ENCODE data around the gene FARS2.
A peak's percentile ranks its signal among the peaks of the same experiment; 100 is the strongest.

FARS2 gene

DNA sequence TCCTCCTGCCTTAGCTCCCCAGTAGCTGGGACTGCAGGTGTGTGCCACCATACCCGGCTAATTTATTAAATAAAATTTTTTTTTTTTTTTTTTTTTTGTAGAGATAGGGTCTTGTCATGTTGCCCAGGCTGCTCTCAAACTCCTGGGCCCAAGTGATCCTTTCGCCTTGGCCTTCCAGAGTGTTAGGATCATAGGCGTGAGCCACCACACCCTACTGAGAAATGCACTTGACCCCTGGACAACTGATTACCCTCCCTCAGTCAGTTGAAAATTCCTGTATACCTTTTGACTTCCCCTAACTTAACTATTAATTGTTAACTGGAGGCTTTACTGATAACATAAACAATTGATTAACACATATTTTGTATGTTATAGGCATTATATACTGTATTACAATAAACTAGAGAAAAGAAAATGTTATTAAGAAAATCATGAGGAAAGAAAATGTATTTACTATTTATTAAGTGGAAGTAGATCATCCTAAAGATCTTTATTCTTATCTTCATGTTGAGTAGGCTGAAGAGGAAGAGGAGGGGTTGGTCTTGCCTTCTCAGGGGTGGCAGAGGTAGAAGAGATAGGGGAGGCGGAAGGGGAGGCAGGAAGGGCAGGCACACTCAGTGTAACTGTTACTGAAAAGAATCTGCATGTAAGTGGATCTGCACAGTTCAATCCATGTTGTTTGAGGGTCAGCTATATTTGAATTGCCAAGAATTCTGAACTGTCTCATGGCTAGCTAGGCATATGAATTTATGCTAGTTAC is 104.3 kb downstream of the FARS2 start:
- FAIRE-seq = no peak

DNA sequence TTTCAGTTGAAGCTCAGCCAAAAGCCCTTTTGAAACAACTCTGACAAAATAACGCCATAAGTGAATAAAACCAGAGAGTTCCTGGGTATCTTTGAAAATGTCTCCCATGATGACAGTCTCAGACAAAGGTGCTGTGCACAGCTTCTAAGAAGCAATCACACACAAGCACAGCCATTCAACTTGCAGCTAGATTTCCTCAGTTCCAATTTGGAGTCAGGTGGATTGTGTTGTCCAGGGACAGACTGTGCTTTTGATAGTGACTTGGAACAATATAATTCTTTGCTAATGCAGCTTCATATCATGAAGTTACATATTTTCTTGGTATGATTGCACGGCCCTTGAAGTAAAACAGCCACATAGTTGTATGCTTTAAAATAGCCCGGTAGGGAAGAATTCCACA is 105.6 kb downstream of the FARS2 start:
- FAIRE-seq (no peak), DNase-seq (ENCODE audit: low spot score) (no peak)

More for the DNA sequence above, 104.3 kb downstream of the FARS2 start:
- DNase-seq (ENCODE audit: low spot score) = no peak

DNA sequence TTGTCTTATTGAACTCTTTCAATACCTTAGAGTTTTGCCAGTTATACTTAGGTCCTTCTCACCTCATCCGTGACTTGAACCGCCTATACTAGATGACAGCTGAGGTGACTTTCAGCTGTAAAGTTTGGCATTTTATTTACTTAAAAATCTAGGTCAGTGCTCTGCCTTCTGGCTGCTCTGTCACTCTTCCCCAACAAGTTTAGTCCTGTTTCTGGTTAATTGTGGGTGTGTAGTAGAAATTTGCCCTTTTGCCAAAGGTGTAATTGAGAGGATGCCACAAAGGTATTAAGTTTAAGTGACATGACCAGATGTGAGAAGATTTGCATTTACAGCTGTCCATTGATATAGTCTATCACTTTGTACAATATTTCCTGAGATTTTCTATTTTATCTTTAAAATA is 106.2 kb downstream of the FARS2 start:
- FAIRE-seq (no peak), DNase-seq (ENCODE audit: low spot score) (no peak)

DNA sequence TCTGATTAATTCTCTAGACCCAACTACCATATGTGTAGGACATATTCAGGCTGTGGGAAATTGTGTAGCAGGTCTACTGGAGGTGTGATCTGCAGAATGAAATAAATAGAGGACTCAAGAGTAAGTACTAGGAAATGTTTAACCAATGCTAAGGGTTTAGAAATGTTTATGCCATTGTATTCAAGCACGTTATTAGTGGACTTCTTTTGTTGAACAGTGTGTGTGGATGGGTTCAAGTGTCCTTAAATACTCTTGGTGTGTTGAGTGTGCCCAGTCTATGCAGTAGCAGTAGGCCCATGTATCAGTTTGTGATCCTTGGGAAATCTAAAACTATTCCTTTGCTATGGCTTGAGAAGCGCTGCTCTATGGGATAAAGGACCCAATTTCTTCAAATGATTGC is 112.1 kb downstream of the FARS2 start:
- DNase-seq (ENCODE audit: low spot score) = no peak
- no peak for FAIRE-seq

DNA sequence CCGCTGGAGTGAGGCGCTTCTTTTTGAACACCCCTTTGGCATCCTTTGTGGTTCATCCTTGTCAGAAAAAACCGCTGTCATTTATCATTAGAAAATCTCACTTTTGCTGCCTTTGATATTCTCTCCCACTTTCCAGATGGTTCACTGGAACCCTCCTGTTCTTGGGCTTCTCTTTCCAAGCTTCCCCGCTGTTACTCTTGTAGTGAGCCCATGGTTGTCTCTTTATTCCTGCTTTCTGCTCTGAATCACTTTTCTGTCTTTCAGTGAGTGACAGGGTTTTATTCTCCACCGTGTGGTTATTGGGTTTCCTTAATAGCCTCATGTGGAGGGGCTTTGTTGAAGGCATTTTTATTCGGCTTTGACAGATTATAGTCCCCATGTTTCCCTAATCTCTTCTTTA is 117.0 kb downstream of the FARS2 start:
- DNase-seq (ENCODE audit: low spot score) (no peak), FAIRE-seq (no peak)

DNA sequence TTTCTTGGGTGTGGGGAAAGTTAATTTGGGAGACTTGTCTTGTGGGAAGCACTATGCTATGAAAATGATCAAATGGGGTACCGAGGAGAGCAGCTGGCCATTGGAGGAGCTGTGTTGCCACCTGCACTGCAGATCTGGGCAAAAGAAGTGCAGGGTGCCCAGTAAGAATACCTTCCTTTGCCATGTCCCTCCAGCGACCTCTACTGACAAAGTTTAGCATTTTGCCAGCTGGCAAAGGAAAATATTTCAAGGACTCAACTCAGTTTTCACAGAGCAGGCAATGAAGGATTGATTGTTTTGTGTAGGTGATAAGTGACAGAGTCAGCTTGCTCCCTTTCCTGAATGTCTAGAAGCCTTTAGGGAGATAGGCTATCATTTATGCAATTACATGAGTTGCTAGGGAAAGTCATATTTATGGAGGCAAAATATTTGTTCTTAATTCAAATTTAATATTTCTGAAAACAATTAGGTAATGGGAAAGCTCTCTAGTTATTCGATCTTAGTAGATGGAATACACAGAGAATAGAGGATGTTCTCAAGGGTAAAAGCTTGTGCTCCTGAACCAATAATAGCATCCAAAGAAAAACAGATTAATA is 118.4 kb downstream of the FARS2 start:
- FAIRE-seq = no peak
- DNase-seq (ENCODE audit: low spot score) = no peak

DNA sequence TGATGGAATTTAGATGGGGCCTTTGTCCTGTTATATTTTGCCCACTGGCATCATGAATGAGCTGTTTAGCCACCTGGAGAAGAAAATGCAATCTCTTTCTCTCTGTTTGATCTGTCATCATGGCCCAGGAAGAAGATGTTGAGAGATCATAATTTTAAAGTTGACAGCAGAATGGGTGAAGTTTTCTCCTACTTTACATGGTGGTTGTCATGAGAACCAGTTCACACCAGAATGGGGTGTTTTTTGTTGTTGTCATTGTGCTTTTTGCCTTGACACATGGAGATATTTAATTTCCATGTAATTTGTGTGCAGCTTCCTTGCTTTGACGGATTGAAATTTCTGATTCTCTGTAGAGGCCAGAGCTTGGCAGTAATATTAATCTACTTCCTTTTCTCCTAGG is 122.5 kb downstream of the FARS2 start:
- no peak for FAIRE-seq
- DNase-seq (ENCODE audit: low spot score) = no peak

DNA sequence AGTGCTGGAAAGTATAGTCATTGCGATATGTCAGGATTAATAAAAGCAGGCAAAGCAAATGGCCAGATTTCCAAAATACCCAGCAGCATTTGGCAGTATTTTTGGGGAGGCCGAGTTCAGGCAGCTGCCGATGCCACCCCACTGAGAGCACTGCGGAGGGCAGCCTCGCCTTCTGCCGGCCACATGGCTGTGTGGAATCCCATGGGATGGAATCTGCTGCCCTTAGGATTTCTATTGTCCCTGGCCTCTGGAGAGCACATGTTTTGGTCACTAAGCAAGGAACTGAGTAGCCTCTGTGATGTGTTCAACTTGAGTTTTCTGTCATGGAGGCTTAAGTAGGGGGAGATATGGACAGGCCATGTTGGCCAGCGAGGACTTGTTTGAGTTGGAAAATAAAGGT is 123.0 kb downstream of the FARS2 start:
- DNase-seq (ENCODE audit: low spot score) (no peak), FAIRE-seq (no peak)

DNA sequence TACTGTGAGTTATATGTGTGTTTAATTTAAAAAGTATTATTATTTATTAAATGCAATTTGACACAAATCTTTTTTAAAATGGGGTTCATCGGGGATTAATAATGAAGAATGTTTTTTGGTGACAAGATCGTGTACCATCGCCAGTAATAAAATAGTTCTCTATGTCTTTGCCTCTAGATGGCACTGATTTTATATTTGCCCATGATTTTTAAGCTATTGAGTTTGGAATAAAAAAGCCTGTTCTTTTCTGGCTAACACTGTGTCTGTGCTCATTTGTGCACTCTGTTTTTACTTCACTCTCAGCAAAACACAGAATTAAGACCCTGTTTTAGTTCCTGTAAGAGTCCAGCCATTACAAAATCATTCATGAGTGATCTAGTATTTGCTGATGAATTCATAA is 127.0 kb downstream of the FARS2 start:
- DNase-seq (ENCODE audit: low spot score) = no peak
- no peak for FAIRE-seq

DNA sequence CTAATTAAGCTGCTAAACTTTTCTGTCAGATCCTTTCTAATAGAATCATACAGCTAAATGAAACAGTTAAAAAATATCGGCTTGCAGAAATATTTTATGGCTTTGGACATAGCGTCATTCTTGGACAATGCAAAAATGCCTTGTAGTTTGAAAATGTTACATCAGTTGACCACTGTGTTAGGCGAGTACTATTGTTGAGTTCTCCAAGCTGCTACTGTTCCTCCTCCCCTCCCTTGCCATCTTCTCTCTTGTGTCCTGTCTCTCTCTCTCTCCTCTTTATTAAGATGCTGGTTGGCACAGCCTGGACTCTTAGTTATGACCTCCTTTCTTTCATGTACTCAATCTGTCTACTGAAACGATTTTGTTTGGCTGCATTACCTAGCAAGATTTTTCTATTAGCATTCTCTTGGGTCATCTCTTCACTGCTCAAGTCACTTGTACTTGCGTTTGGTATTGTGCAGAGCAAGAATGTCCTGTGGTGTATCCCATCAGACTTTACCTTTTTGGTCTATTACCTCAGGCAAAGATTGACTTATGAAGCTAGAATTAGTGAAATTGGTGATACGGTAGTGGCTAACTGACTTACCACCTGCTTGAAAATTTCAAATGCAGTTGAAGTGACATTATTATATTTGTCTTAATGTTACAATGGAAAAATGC is 127.9 kb downstream of the FARS2 start:
- FAIRE-seq (no peak), DNase-seq (ENCODE audit: low spot score) (no peak)

DNA sequence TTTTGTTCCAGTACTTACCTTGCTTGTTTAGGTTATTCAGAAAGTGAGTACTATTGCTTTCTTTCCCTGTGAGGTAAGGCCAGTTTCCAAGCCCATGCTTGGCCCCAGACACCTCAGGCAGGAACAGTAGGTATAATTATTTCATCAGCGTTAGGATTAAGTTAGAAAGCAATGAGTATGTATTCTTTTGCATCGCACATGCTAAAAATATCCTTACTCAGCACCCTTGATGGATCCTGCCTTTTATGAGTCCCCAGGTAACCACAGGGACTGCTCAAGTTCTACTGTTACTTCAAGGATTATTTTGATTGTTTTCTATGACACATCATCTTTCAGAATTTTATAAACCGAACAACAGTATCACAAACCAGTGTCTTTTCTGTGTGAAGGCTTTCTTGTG is 128.9 kb downstream of the FARS2 start:
- FAIRE-seq = no peak

DNA sequence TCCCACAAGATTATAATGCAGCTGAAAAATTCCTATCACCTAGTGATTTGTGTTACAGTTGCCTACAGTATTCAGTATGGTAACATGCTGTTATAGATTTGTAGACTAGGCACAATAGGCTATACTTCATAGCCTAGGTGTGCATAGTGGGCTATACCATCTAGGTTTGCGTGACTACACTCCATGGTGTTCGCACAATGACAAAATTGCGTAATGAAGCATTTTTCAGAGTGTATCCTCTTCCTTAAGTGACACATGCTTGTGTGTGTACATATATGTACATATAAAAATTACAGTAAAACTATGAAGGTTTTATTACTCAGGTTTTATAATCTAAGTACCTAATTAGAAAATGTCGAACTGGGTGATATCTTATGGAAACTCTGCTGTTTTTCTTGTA is 133.0 kb downstream of the FARS2 start:
- no peak for DNase-seq (ENCODE audit: low spot score)
- no peak for FAIRE-seq

More for the DNA sequence above, 128.9 kb downstream of the FARS2 start:
- DNase-seq (ENCODE audit: low spot score) = no peak

DNA sequence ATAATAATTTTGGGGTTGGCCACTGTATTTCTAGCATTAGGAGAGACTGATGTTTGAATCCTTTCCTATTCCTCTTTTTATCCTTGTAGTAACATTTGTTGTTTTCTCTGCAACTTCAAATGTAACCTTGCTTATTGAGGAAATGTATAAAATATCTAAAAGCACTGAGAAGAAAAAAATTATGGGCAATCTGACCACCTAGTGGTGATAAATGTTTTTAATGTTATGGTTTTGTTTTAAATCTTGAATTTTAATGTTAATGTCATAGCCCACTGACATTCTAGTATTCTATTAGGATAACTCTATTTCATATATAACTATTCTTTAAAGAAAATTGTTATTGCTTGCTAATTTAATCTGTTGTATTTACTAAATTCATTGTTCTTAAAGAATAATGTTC is 134.4 kb downstream of the FARS2 start:
- FAIRE-seq = no peak
- DNase-seq (ENCODE audit: low spot score) = no peak

DNA sequence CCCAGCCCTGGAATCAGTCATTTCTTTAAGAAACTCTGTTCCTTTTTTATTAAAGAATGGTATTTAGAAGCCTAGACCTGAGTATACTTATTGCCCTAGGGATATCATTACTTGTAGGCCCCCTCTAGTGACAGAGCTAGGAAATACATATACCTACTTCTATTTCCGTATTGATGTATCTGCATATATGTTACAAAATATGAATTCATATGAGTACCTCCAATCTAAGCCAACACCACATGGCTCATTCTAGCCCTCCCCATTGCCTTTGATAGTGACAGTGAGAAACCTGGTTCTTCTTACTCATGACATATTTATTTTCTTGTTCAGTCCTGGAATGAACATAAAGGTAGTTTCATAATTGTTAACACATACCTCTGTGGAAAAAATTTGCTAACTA is 137.2 kb downstream of the FARS2 start:
- DNase-seq (ENCODE audit: low spot score) (peak; percentile 17), FAIRE-seq (no peak)

DNA sequence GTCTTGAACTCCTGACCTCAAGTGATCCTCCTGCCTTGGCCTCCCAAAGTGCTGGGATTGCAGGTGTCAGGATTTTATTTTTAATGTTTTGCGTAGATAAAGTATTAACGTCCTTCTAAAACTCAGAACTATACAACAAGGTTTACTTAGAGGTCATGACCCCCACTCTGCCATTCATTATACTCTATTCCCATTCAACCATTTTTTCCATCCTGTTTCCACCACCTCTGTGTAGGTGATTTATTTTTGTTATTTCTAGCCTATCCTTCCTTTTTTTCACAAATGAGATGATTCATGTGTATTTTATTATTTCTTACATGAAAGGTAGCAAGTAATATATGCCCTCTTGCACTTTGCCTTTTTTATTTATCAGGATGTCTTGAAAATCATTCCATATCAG is 138.1 kb downstream of the FARS2 start:
- no peak for FAIRE-seq
- no peak for DNase-seq (ENCODE audit: low spot score)

DNA sequence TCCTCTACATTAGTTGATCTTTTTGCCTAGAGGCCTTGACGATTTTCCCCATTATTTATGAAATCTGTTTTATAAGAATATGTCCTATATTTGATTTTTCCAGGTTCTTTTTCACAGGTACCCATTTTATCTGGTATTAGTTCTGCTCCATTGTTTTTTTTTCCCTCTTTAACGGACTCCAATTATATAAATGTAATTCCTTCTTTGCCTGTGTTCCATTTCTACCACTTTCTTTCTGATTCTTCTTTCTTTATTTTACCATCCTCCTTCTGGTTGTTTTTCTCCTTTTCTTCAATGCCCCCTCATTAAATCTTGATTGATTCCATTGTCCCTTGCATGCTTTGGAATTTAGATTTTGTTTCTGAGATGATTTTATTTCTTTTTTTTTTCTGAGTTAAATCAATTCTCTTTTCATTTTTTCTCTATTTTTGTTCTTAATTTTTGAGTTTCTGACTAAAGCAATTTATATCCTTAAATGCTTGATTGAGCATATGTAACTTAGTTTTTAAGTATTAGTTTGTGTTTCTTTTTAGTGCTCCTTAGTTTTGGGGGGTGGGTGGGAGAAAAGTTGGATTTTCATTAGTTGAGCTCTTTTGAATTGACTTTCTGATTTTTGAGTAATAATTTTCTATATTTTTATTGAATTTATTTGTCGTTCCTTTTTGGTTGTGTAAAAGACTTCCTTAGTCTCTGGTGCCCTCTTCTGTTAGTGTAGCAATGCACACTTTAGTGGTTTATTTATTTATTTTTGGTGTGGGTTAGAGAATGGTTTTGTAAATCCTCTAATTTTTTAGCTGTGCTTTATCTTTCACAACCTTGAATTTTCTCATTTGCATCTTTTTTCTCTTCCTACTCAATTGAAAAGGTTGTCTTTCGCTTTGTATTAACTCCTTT is 140.8 kb downstream of the FARS2 start:
- no peak for FAIRE-seq

DNA sequence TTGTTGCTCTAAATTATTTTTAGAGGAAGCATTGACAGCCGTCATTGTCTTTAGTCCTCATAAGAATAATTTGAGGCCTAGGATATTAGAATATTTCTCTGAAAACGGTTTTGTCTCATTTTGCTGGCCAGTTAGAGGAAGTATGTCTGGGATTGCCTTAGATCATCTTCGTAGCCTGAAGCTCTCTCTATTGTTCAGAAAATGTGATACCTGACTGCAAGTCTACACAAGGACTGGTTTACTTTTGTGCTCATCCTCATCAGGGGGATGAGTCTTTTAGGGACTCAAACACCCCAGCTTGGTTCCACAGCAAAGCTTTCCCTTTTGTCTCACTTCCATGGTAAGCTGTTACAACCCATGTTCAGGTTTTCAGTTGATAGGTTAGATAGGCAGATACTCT is 141.8 kb downstream of the FARS2 start:
- FAIRE-seq = no peak
- DNase-seq (ENCODE audit: low spot score) = no peak

More for the DNA sequence above, 140.8 kb downstream of the FARS2 start:
- DNase-seq (ENCODE audit: low spot score) = no peak

DNA sequence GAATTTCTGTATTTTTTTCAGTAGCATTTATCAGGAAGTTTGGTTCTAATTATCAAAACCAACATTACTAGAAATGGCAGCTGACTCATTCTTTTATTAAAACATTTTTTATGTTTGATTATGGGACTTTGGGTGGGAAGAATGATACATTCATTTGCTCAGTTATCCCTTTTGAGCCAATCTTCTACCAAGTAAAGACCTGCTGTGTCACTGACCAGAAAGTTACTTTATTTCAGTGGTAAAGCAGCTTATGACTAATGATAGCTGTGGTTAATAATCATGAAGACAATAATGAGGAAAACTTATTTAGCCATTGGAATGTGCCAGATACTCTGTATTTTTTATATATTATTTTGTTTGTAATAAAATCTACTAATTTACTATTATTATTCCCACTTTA is 142.3 kb downstream of the FARS2 start:
- no peak for DNase-seq (ENCODE audit: low spot score)
- FAIRE-seq = no peak

DNA sequence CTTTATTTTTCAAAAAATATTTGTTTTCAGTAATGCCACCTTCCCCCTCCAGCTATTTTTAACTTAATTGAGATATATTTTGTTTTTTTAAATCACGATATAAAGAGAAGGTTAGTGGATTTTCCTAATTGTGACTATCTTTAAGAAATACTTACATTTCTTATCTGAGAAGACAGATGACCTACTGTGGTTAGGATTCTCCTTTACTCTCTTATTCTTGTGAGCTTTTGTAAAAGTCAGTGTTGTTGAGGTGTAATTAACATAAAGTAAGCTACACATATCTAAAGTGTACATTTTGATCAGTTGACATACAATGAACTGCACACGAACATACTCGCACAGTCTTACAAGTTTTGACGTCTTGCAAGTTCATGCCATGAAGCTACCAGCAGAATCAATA is 144.7 kb downstream of the FARS2 start:
- FAIRE-seq = no peak

DNA sequence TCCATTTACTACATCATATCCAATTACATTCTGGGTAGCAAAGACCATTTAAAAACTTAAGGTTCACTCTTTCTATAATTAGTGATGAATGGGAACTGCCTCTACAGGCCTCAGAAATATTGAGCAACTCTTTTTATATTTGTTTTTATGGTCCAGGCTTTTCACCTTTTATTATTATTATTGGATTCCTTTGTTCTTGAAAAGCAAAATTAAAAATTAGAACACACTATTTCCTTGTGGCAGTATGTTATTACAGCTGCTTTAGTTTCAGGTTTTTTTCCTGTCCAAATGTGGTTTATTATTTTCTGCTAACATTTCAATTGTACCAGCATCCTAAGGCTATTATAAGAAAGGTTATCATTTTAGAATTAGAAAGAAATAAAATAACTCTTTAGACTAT is 150.1 kb downstream of the FARS2 start:
- DNase-seq (ENCODE audit: low spot score) (no peak), FAIRE-seq (no peak)

More for the DNA sequence above, 144.7 kb downstream of the FARS2 start:
- DNase-seq (ENCODE audit: low spot score) = no peak

DNA sequence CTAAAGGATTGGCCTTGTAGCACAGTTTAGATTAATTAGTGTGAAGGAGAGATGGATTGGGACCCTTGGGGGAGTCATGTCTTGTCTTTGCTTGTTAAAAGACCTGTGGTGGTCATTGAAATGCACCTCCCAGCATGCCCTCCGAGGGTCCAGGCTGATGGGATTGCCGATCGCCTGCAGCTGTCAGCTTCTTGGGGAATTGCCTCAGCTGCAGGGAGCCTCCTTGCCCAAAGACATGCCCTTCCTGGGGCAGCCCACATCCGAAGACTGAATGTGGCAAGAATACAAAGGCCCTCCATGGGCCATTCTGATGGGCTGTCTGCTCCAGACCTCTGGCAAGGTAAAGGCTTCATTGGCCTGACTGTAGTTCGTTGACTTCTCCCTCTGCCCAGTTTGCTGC is 150.7 kb downstream of the FARS2 start:
- FAIRE-seq = no peak
- DNase-seq (ENCODE audit: low spot score) = no peak

DNA sequence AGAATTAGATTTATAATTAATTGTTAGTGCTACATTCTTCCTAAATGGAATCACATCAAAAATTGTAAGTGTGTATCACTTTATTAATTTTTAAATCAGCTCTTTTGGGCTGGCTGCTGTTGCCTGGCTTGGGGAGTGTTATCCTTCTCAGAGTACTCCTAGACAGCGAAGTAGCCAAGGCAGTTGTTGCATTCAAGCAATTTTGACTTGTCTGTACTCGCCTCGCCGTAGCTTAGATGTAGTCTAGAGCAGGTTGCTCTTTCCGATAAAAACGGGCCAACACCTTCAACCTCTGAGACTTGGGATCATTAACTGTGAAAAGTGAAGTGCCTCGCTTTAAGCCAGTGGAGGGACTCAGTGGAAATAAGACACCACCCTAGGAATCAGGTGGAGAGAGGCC is 151.3 kb downstream of the FARS2 start:
- no peak for DNase-seq (ENCODE audit: low spot score)
- no peak for FAIRE-seq

Measured in RCC 7860 (cell line).